Cardiac muscle cell (in vitro differentiated cells and primary cell): ENCODE data around the gene SYCE1L. TPM values are rescaled to one million over a fixed set of nuclear protein-coding genes. Genes with fewer than 3 reads are reported as not detected.
"Not testable (repeated sequence)": the region's sequence is repeated elsewhere in the genome, so short reads cannot be mapped to it uniquely, and the experiment has no call there.

Experiments used
- DNase-seq, 2 donors: peaks; one replicate each; pipeline versions ENCODE4 v3.0.0 to v3.0.0-alpha.2; 2010 to 2017; ENCODE audit warnings: low read depth in 1 of 2, low spot score in 1 of 2
- H3K27ac ChIP-seq: fragments of 200-600 bp; sonication (generic); 2 replicates; pipeline ENCODE4 v1.5.1; 2016
- H3K27me3 ChIP-seq: fragments of 200-600 bp; sonication (generic); 2 replicates; pipeline ENCODE4 v1.6.0; 2016; ENCODE audit warnings: control low read depth
- H3K36me3 ChIP-seq: fragments of 200-600 bp; sonication (generic); 2 replicates; pipeline ENCODE4 v1.5.1; 2016; ENCODE audit warnings: control low read depth
- H3K4me1 ChIP-seq: fragments of 200-600 bp; sonication (generic); 2 replicates; pipeline ENCODE4 v1.8.1; 2017; ENCODE audit warnings: low read depth, mild to moderate bottlenecking, mixed run types
- H3K4me3 ChIP-seq: fragments of 200-600 bp; sonication (generic); 2 replicates; pipeline ENCODE4 v1.5.1; 2016; ENCODE audit warnings: mild to moderate bottlenecking
- H3K9me3 ChIP-seq: fragments of 200-600 bp; sonication (generic); 2 replicates; pipeline ENCODE4 v1.5.1; 2017; ENCODE audit warnings: low read depth, mild to moderate bottlenecking, control low read depth
- polyA plus RNA-seq: library from polyadenylated mRNA; unstranded; fragments of >200 nt; fragmentation: Nextera tagmentation; extraction: Ambion mirVana; gene quantifications from 2 replicates; pipeline ENCODE4 v1.2.1, GENCODE V29; 2016
- total RNA-seq: library from RNA; depleted of rRNA; stranded (reverse); fragments of >200 nt; gene quantifications from 2 replicates; pipeline ENCODE4 v1.2.3, GENCODE V29; 2016
- TF ChIP-seq, protein P1 (sequence below): IDR thresholded peaks from 2 replicates; pipeline ENCODE4 v1.5.1; 2012; ENCODE audit warnings: low read depth, mild to moderate bottlenecking, low read length

Gene SYCE1L
- total and polyA plus RNA-seq, 2 experiments from 2014 or later, result 3.2 to 6.6 TPM

DNA sequence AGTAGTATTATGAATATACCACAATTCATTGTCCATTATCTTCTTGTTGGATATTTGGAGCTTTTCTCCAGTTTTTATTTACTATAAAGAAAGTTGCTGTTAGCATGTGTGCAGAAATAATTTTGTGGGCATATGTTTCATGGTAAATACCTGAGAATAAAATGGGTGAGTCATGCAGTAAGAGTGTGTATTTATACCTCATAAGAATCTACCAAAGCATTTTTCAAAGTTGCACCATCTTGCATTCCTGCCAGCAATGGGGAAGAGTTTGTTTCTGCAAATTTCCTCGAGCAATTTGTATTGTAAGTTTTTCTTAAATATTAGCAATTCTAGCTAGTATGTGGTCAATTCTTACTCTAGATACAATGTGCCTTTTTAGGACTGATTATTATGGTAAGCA, 16.1 kb upstream of the SYCE1L start:
- Histone ChIP-seq H3K4me1 (no peaks in the 10 kb centered on the region), H3K36me3 (no peaks in the 10 kb centered on the region), H3K9me3 (no peaks in the 10 kb centered on the region), H3K27ac (no peak overlapping the region), H3K27me3 (no peaks in the 10 kb centered on the region), H3K4me3 (no peak overlapping the region)
- TF ChIP-seq, protein P1, sequence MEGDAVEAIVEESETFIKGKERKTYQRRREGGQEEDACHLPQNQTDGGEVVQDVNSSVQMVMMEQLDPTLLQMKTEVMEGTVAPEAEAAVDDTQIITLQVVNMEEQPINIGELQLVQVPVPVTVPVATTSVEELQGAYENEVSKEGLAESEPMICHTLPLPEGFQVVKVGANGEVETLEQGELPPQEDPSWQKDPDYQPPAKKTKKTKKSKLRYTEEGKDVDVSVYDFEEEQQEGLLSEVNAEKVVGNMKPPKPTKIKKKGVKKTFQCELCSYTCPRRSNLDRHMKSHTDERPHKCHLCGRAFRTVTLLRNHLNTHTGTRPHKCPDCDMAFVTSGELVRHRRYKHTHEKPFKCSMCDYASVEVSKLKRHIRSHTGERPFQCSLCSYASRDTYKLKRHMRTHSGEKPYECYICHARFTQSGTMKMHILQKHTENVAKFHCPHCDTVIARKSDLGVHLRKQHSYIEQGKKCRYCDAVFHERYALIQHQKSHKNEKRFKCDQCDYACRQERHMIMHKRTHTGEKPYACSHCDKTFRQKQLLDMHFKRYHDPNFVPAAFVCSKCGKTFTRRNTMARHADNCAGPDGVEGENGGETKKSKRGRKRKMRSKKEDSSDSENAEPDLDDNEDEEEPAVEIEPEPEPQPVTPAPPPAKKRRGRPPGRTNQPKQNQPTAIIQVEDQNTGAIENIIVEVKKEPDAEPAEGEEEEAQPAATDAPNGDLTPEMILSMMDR, result no peak
- DNase-seq, result no peak

DNA sequence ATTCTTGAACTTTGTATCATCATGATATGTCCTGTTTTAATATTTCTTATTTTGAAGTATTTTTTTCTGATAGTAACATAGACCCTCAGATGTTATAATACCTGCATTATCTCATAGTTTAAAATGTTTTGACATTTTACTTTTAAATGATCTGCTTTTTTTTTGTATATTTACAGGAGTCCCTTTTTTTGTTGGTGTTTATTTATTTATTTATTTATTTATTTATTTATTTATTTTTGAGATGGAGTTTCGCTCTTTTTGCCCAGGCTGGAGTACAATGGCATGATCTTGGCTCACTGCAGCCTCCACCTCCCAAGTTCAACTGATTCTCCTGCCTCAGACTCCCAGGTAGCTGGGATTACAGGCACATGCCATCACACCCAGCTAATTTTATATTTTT, 12.9 kb upstream of the SYCE1L start:
- H3K4me3 ChIP-seq, DNase-seq, H3K36me3 ChIP-seq, H3K27me3 ChIP-seq, H3K4me1 ChIP-seq, H3K27ac ChIP-seq, H3K9me3 ChIP-seq: not testable (repeated sequence)

DNA sequence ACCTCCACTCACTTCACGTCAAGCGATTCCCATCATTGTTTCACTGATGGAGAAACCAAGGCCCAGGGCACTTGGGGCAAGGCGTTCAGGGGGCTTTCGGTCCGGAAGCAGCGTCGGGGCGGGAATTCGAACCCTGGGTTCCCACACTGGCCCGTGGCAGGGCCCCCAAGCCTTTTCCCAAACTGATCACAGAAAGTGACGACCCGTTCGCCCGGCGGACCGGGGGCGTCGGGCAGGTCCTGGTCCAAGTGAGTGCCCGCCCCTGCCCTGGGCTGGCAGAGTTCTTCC, 9.1 kb upstream of the SYCE1L start:
- Histone ChIP-seq H3K9me3 (no peaks in the 10 kb centered on the region), H3K27me3 (no peaks in the 10 kb centered on the region)
- TF ChIP-seq, protein P1, result no peak

DNA sequence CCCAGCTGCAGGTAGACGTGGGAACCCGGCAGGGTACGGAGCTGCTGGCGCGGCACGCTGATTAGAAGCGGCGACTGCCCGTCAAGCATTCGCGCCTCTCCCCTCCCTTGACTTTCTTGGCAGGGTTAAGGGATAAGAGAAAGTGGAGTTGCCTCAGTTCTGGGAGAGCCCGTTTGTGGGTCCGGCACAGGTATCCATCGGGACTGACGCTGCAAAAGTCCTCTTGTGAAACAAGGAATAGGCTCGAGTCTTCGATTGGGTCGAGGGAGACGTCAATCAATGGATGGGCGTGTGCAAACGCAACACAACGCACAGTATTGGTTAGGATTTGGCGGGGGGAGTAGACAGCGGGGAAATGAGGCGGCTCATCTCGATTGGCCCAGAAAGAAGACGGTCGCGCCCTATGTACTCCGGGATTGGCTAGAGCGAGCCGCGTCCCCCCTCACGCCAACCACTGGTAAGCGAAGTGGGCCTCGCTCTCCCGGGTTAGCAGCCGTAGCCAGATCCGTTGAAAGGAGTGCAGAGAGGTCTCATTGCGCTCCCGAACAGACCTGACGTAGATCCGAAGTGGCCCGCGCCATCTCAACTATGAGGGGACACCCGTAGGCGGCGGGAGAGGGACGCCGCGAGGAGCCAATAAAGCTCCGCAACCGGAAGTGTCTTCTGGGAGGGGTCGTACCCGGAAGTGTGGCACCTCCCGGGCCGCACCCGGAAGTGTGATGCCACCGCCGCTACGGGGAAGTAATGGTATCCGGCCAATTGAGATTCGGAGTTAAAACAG, 8.5 kb upstream of the SYCE1L start, which contains the start of gene MON1B:
MON1B (plus strand) TSS at position 713 of the 781 bp plus-strand sequence. CDS start 296 bp downstream, outside the sequence.
- TF ChIP-seq, protein P1, result no peak
- Histone ChIP-seq H3K4me3 (peak within 1 kb of the TSS; percentile 67), H3K27ac (peak within 1 kb of the TSS; percentile 92), H3K27me3 (no peaks in the 10 kb centered on the region), H3K36me3 (peaks cover 2% of the 10 kb centered on the region), H3K9me3 (no peaks in the 10 kb centered on the region), H3K4me1 (peaks cover 2% of the 10 kb centered on the region)
- peak; percentile 99 for DNase-seq

More for the DNA sequence above, 9.1 kb upstream of the SYCE1L start:
- H3K27ac ChIP-seq, result peak overlapping the region; percentile 92
- no peak for DNase-seq
- peak overlapping the region; percentile 67 for H3K4me3 ChIP-seq
- peaks cover 2% of the 10 kb centered on the region for H3K4me1 ChIP-seq
- no peaks in the 10 kb centered on the region for H3K36me3 ChIP-seq

DNA sequence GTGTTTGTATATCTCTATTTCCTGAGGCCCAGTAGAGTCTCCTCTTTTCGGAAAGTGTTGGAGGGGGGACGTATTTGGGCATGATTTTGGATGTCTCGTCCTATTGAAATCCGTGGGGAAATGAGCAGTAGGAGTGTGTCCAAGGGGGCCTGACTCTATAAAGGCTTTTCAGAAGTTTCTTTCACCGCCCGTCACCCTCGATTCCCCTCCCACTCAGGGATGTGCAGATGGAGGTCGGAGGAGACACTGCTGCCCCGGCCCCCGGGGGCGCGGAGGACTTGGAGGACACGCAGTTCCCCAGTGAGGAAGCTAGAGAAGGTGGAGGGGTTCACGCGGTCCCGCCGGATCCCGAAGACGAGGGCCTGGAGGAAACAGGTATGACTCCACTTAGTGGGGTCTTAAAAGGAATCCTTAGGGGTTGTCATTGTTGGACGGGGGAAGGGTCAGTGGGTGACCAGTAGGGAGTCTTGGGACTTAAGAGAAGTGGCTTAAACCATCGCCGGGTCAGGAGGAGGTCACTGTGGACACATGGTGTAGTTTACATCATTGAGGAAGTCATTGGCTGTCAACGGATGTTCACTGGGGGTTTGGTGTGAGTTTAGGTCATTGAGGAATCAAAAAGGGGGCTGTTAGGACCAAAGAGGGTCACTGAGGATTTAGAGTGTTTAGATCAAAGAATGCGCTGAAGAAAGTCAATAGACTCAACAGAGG, 7.8 kb upstream of the SYCE1L start:
- Histone ChIP-seq H3K36me3 (peaks cover 8% of the 10 kb centered on the region), H3K4me3 (peak overlapping the region; percentile 67), H3K9me3 (no peaks in the 10 kb centered on the region), H3K27me3 (no peaks in the 10 kb centered on the region), H3K27ac (peak overlapping the region; percentile 92), H3K4me1 (peaks cover 2% of the 10 kb centered on the region)
- DNase-seq, result peak in 1 of 2 donors; percentile 13
- TF ChIP-seq, protein P1, result no peak

DNA sequence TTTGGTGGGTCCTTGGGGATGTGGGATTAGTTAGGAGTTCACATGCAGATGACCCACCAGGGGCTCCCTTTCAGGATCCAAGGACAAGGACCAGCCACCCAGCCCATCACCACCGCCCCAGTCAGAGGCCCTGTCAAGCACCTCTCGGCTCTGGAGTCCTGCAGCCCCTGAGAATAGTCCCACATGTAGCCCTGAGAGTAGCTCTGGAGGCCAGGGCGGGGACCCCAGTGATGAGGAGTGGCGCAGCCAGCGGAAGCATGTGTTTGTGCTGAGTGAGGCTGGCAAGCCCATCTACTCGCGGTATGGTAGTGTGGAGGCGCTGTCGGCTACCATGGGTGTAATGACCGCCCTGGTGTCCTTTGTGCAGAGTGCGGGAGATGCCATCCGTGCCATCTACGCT, 5.8 kb upstream of the SYCE1L start:
- peaks cover 2% of the 10 kb centered on the region for H3K4me1 ChIP-seq
- peaks cover 8% of the 10 kb centered on the region for H3K36me3 ChIP-seq
- TF ChIP-seq, protein P1, result no peak
- no peaks in the 10 kb centered on the region for H3K9me3 ChIP-seq
- no peaks in the 10 kb centered on the region for H3K27me3 ChIP-seq
- no peak overlapping the region for H3K4me3 ChIP-seq
- DNase-seq, result no peak
- H3K27ac ChIP-seq, result no peak overlapping the region
